Activated naive CD4-positive, alpha-beta T cell treated with anti-CD3 and anti-CD28 coated beads for 36 hours (primary cell): ENCODE measurements around the gene INTS13. TPM values are rescaled to one million over a fixed set of nuclear protein-coding genes. Genes with fewer than 3 reads are reported as not detected.

Experiments
- CTCF ChIA-PET: fragments of 350-600 bp; sonication (Branson Sonifier 250); formaldehyde crosslinking; loops from one replicate; lab custom pipeline; 2021; ENCODE audit warnings: antibody characterized with exemption; lab: Charles Lee
- DNase-seq: peaks from one replicate; pipeline ENCODE4 v3.0.0-alpha.2; 2020
- H3K27ac Mint-ChIP-seq: one replicate; pipeline ENCODE4 v1.8.0; 2021; ENCODE audit warnings: mild to moderate bottlenecking, mixed read lengths
- H3K27me3 Mint-ChIP-seq: one replicate; pipeline ENCODE4 v1.8.0; 2021; ENCODE audit warnings: low read depth, mixed read lengths
- H3K36me3 Mint-ChIP-seq: one replicate; pipeline ENCODE4 v1.8.0; 2021; ENCODE audit warnings: low read depth, mixed read lengths
- H3K4me1 Mint-ChIP-seq: one replicate; pipeline ENCODE4 v1.8.0; 2021; ENCODE audit warnings: low read depth, mixed read lengths
- H3K4me3 Mint-ChIP-seq: one replicate; pipeline ENCODE4 v1.8.0; 2021; ENCODE audit warnings: mild to moderate bottlenecking, moderate library complexity, mixed read lengths
- H3K9me3 Mint-ChIP-seq: one replicate; pipeline ENCODE4 v1.8.0; 2021; ENCODE audit warnings: mixed read lengths
- intact Hi-C: fragments of 100-400 bp; cut with micrococcal nuclease; formaldehyde crosslinking; loops from one replicate; pipeline ENCODE4 v1.15.1; 2023
- total RNA-seq, 2 experiments: library from RNA; stranded (reverse); gene quantifications; one replicate each; pipeline ENCODE4 v1.2.3, GENCODE V29; 2021

Gene INTS13
- total RNA-seq, 2 experiments from 2014 or later: 39.6 to 42.0 TPM

GRCh38 chr12:26953447-26953846 is 15.7 kb upstream of the INTS13 start:
- CTCF ChIA-PET: interaction anchor here (0.6 kb wide), 1 partner anchor 786 kb away, joined by 3 read pairs; no protein-coding TSS in a partner anchor
- Mint-ChIP-seq H3K4me3 (no peak overlapping the region), H3K27me3 (no peaks in the 10 kb centered on the region), H3K27ac (no peak overlapping the region), H3K4me1 (peaks cover 39% of the 10 kb centered on the region), H3K9me3 (peaks cover under 1% of the 10 kb centered on the region), H3K36me3 (peaks cover 25% of the 10 kb centered on the region)
- no peak for DNase-seq
- intact Hi-C loops: loop anchor here (2.0 kb wide), 1 partner anchor 15 kb away; the partner anchor contains the start of gene FGFR1OP2

GRCh38 chr12:26948309-26948708 is 10.5 kb upstream of the INTS13 start:
- Mint-ChIP-seq H3K27ac (peak overlapping the region; percentile 73), H3K4me3 (no peak overlapping the region), H3K9me3 (peaks cover 8% of the 10 kb centered on the region), H3K4me1 (peaks cover 56% of the 10 kb centered on the region), H3K27me3 (no peaks in the 10 kb centered on the region), H3K36me3 (peaks cover 28% of the 10 kb centered on the region)
- CTCF ChIA-PET: no interaction called here
- intact Hi-C loops: no loop called here
- DNase-seq: no peak

- H3K4me1 Mint-ChIP-seq: peaks cover 47% of the 10 kb centered on the region
- H3K9me3 Mint-ChIP-seq: no peaks in the 10 kb centered on the region
- no peaks in the 10 kb centered on the region for H3K27me3 Mint-ChIP-seq
- intact Hi-C loops: no loop called here
- peak overlapping the region; percentile 66 for H3K4me3 Mint-ChIP-seq
- H3K27ac Mint-ChIP-seq: peak overlapping the region; percentile 91
- peaks cover 4% of the 10 kb centered on the region for H3K36me3 Mint-ChIP-seq
- CTCF ChIA-PET: interaction anchor here (1.2 kb wide), 1 partner anchor 72 kb away, joined by 3 read pairs; the partner anchor contains the start of gene TM7SF3
- DNase-seq: no peak
Observed at GRCh38 chr12:26941215-26941594, 3.4 kb upstream of the INTS13 start.

- Mint-ChIP-seq H3K27me3 (no peaks in the 10 kb centered on the region), H3K27ac (peak overlapping the region; percentile 91), H3K36me3 (no peaks in the 10 kb centered on the region), H3K9me3 (no peaks in the 10 kb centered on the region), H3K4me3 (peak overlapping the region; percentile 66), H3K4me1 (peaks cover 48% of the 10 kb centered on the region)
- intact Hi-C loops: no loop called here
- CTCF ChIA-PET: interaction anchor here (1.2 kb wide), 1 partner anchor 73 kb away, joined by 3 read pairs; the partner anchor contains the start of gene TM7SF3
- peak; percentile 29 for DNase-seq
Observed at GRCh38 chr12:26940516-26941214, 2.9 kb upstream of the INTS13 start.

- H3K9me3 Mint-ChIP-seq: no peaks in the 10 kb centered on the region
- intact Hi-C loops: loop anchor here (2.0 to 5.0 kb wide), 3 partner anchors 13 to 522 kb away; no protein-coding TSS in a partner anchor
- peaks cover 53% of the 10 kb centered on the region for H3K4me1 Mint-ChIP-seq
- H3K4me3 Mint-ChIP-seq: peak overlapping the region; percentile 93
- H3K27ac Mint-ChIP-seq: peak overlapping the region; percentile 65
- peaks cover under 1% of the 10 kb centered on the region for H3K36me3 Mint-ChIP-seq
- CTCF ChIA-PET: no interaction called here
- DNase-seq: no peak
- no peaks in the 10 kb centered on the region for H3K27me3 Mint-ChIP-seq
Observed at GRCh38 chr12:26939953-26940352, 2.2 kb upstream of the INTS13 start.

GRCh38 chr12:26939192-26939832 is 1.5 kb upstream of the INTS13 start:
- intact Hi-C loops: loop anchor here (2.0 to 5.0 kb wide), 3 partner anchors 13 to 523 kb away; no protein-coding TSS in a partner anchor
- peaks cover 56% of the 10 kb centered on the region for H3K4me1 Mint-ChIP-seq
- no peaks in the 10 kb centered on the region for H3K9me3 Mint-ChIP-seq
- peak overlapping the region; percentile 93 for H3K4me3 Mint-ChIP-seq
- H3K36me3 Mint-ChIP-seq: peaks cover 6% of the 10 kb centered on the region
- CTCF ChIA-PET: no interaction called here
- H3K27me3 Mint-ChIP-seq: no peaks in the 10 kb centered on the region
- peak overlapping the region; percentile 98 for H3K27ac Mint-ChIP-seq
- peak; percentile 10 for DNase-seq

- Mint-ChIP-seq H3K4me1 (peaks cover 54% of the 10 kb centered on the region), H3K4me3 (peak overlapping the region; percentile 93), H3K36me3 (peaks cover 9% of the 10 kb centered on the region), H3K9me3 (no peaks in the 10 kb centered on the region), H3K27me3 (no peaks in the 10 kb centered on the region), H3K27ac (peak overlapping the region; percentile 98)
- CTCF ChIA-PET: no interaction called here
- intact Hi-C loops: loop anchor here (1.0 to 5.0 kb wide), 11 partner anchors 14 to 884 kb away; partner anchors contain the start of genes ITPR2, MED21, MRPS35 and TM7SF3
- DNase-seq: peak; percentile 35
Observed at GRCh38 chr12:26938701-26939062, 901 bp upstream of the INTS13 start.

- CTCF ChIA-PET: interaction anchor here (0.8 to 1.1 kb wide), 2 partner anchors 52 to 66 kb away, joined by 3 read pairs; no protein-coding TSS in a partner anchor
- no peaks in the 10 kb centered on the region for H3K27me3 Mint-ChIP-seq
- H3K36me3 Mint-ChIP-seq: peaks cover 14% of the 10 kb centered on the region
- peaks cover 53% of the 10 kb centered on the region for H3K4me1 Mint-ChIP-seq
- no peak for DNase-seq
- H3K27ac Mint-ChIP-seq: peak overlapping the region; percentile 98
- intact Hi-C loops: loop anchor here (1.0 to 5.0 kb wide), 3 partner anchors 84 to 525 kb away; no protein-coding TSS in a partner anchor
- no peaks in the 10 kb centered on the region for H3K9me3 Mint-ChIP-seq
- H3K4me3 Mint-ChIP-seq: peak overlapping the region; percentile 93
Observed at GRCh38 chr12:26937443-26937862, 328 bp downstream of the INTS13 start.

GRCh38 chr12:26936559-26937442 is 980 bp downstream of the INTS13 start:
- no peaks in the 10 kb centered on the region for H3K9me3 Mint-ChIP-seq
- CTCF ChIA-PET: interaction anchor here (0.8 to 1.1 kb wide), 2 partner anchors 52 to 67 kb away, joined by 3 read pairs; no protein-coding TSS in a partner anchor
- DNase-seq: peak; percentile 30
- peak overlapping the region; percentile 98 for H3K27ac Mint-ChIP-seq
- H3K27me3 Mint-ChIP-seq: no peaks in the 10 kb centered on the region
- peaks cover 52% of the 10 kb centered on the region for H3K4me1 Mint-ChIP-seq
- intact Hi-C loops: loop anchor here (1.0 to 5.0 kb wide), 4 partner anchors 84 to 526 kb away; partner anchors contain the start of gene STK38L
- peaks cover 18% of the 10 kb centered on the region for H3K36me3 Mint-ChIP-seq
- H3K4me3 Mint-ChIP-seq: peak overlapping the region; percentile 93

GRCh38 chr12:26935636-26936378 is 2.0 kb downstream of the INTS13 start:
- H3K27me3 Mint-ChIP-seq: no peaks in the 10 kb centered on the region
- peak; percentile 51 for DNase-seq
- CTCF ChIA-PET: interaction anchor here (0.6 to 1.1 kb wide), 2 partner anchors 80 to 105 kb away, joined by 3 to 6 read pairs; no protein-coding TSS in a partner anchor

GRCh38 chr12:26929590-26929989 is 8.2 kb downstream of the INTS13 start:
- DNase-seq: no peak
- no peak overlapping the region for H3K4me3 Mint-ChIP-seq
- peaks cover 33% of the 10 kb centered on the region for H3K36me3 Mint-ChIP-seq
- H3K27ac Mint-ChIP-seq: no peak overlapping the region
- CTCF ChIA-PET: interaction anchor here (0.7 kb wide), 1 partner anchor 42 kb away, joined by 3 read pairs; no protein-coding TSS in a partner anchor
- no peaks in the 10 kb centered on the region for H3K9me3 Mint-ChIP-seq
- intact Hi-C loops: no loop called here
- no peaks in the 10 kb centered on the region for H3K27me3 Mint-ChIP-seq
- H3K4me1 Mint-ChIP-seq: peaks cover 25% of the 10 kb centered on the region

More at GRCh38 chr12:26935636-26936378, 2.0 kb downstream of the INTS13 start:
- peak overlapping the region; percentile 54 for H3K27ac Mint-ChIP-seq
- peak overlapping the region; percentile 93 for H3K4me3 Mint-ChIP-seq
- H3K4me1 Mint-ChIP-seq: peaks cover 46% of the 10 kb centered on the region
- no peaks in the 10 kb centered on the region for H3K9me3 Mint-ChIP-seq
- H3K36me3 Mint-ChIP-seq: peaks cover 21% of the 10 kb centered on the region
- intact Hi-C loops: loop anchor here (1.0 to 5.0 kb wide), 2 partner anchors 308 to 526 kb away; partner anchors contain the start of gene STK38L
